ENCODE results near the gene FAM161A.
"Not testable (repeated sequence)": the region's sequence is repeated elsewhere in the genome, so short reads cannot be mapped to it uniquely, and the experiment has no call there.

Gene FAM161A

GRCh38 chr2:61855318-61855613 lies 1.4 kb upstream of the FAM161A start:
- peaks cover 10% of the 10 kb centered on the region for H3K36me3 Mint-ChIP-seq

GRCh38 chr2:61854564-61855317 lies 881 bp upstream of the FAM161A start:
- H3K27ac Mint-ChIP-seq = peak overlapping the region; percentile 91
- no peaks in the 10 kb centered on the region for H3K27me3 Mint-ChIP-seq
- peak overlapping the region; percentile 96 for H3K4me3 Mint-ChIP-seq
- H3K36me3 Mint-ChIP-seq = peaks cover 6% of the 10 kb centered on the region
- ATAC-seq = peak; percentile 96
- H3K9me3 Mint-ChIP-seq = no peaks in the 10 kb centered on the region
- H3K4me1 Mint-ChIP-seq = peaks cover 9% of the 10 kb centered on the region

More at GRCh38 chr2:61855318-61855613, 1.4 kb upstream of the FAM161A start:
- peak overlapping the region; percentile 91 for H3K27ac Mint-ChIP-seq
- H3K9me3 Mint-ChIP-seq = no peaks in the 10 kb centered on the region
- no peaks in the 10 kb centered on the region for H3K27me3 Mint-ChIP-seq
- peaks cover 9% of the 10 kb centered on the region for H3K4me1 Mint-ChIP-seq
- ATAC-seq = no peak
- H3K4me3 Mint-ChIP-seq = peak overlapping the region; percentile 96

GRCh38 chr2:61853086-61853846 lies 594 bp downstream of the FAM161A start:
- Mint-ChIP-seq H3K36me3 (peaks cover 1% of the 10 kb centered on the region), H3K27ac (peak overlapping the region; percentile 91), H3K9me3 (no peaks in the 10 kb centered on the region), H3K4me1 (peaks cover 9% of the 10 kb centered on the region), H3K4me3 (peak overlapping the region; percentile 96), H3K27me3 (no peaks in the 10 kb centered on the region)
- ATAC-seq = peak; percentile 84

GRCh38 chr2:61851270-61851669 lies 2.6 kb downstream of the FAM161A start:
- not testable (repeated sequence) for H3K4me1 Mint-ChIP-seq

GRCh38 chr2:61845320-61845719 lies 8.5 kb downstream of the FAM161A start:
- Mint-ChIP-seq H3K9me3 (no peaks in the 10 kb centered on the region), H3K4me3 (no peak overlapping the region), H3K36me3 (peaks cover 7% of the 10 kb centered on the region), H3K27me3 (no peaks in the 10 kb centered on the region), H3K4me1 (no peaks in the 10 kb centered on the region), H3K27ac (no peak overlapping the region)
- ATAC-seq = no peak

More at GRCh38 chr2:61851270-61851669, 2.6 kb downstream of the FAM161A start:
- not testable (repeated sequence) for ATAC-seq, H3K27me3 Mint-ChIP-seq, H3K36me3 Mint-ChIP-seq, H3K27ac Mint-ChIP-seq, H3K9me3 Mint-ChIP-seq, H3K4me3 Mint-ChIP-seq

GRCh38 chr2:61841286-61841685 lies 12.6 kb downstream of the FAM161A start:
- Mint-ChIP-seq H3K36me3 (peaks cover 12% of the 10 kb centered on the region), H3K27ac (no peak overlapping the region), H3K4me1 (no peaks in the 10 kb centered on the region), H3K27me3 (no peaks in the 10 kb centered on the region), H3K4me3 (no peak overlapping the region), H3K9me3 (no peaks in the 10 kb centered on the region)
- ATAC-seq = no peak

- ATAC-seq = no peak
- H3K36me3 Mint-ChIP-seq = peaks cover 21% of the 10 kb centered on the region
- H3K27me3 Mint-ChIP-seq = no peaks in the 10 kb centered on the region
- H3K4me1 Mint-ChIP-seq = no peaks in the 10 kb centered on the region
- peaks cover 3% of the 10 kb centered on the region for H3K9me3 Mint-ChIP-seq
- no peak overlapping the region for H3K27ac Mint-ChIP-seq
- no peak overlapping the region for H3K4me3 Mint-ChIP-seq
These were observed 19.0 kb downstream of the FAM161A start for GRCh38 chr2:61834893-61835292.

- Mint-ChIP-seq H3K4me3 (no peak overlapping the region), H3K27me3 (no peaks in the 10 kb centered on the region), H3K9me3 (peaks cover 3% of the 10 kb centered on the region), H3K36me3 (peaks cover 20% of the 10 kb centered on the region), H3K4me1 (no peaks in the 10 kb centered on the region), H3K27ac (no peak overlapping the region)
- ATAC-seq = no peak
These were observed 19.9 kb downstream of the FAM161A start for GRCh38 chr2:61833971-61834370.

GRCh38 chr2:61832183-61832841 lies 21.5 kb downstream of the FAM161A start:
- peaks cover 20% of the 10 kb centered on the region for H3K36me3 Mint-ChIP-seq
- ATAC-seq = no peak
- no peak overlapping the region for H3K4me3 Mint-ChIP-seq
- H3K27me3 Mint-ChIP-seq = no peaks in the 10 kb centered on the region
- no peak overlapping the region for H3K27ac Mint-ChIP-seq
- H3K9me3 Mint-ChIP-seq = peaks cover 3% of the 10 kb centered on the region
- H3K4me1 Mint-ChIP-seq = no peaks in the 10 kb centered on the region

GRCh38 chr2:61822255-61822654 lies 31.6 kb downstream of the FAM161A start:
- Mint-ChIP-seq H3K4me1 (no peaks in the 10 kb centered on the region), H3K27ac (no peak overlapping the region), H3K4me3 (no peak overlapping the region), H3K36me3 (no peaks in the 10 kb centered on the region), H3K9me3 (no peaks in the 10 kb centered on the region), H3K27me3 (no peaks in the 10 kb centered on the region)
- ATAC-seq = no peak

GRCh38 chr2:61816480-61817355 lies 37.1 kb downstream of the FAM161A start:
- no peaks in the 10 kb centered on the region for H3K9me3 Mint-ChIP-seq

GRCh38 chr2:61814539-61815160 lies 39.2 kb downstream of the FAM161A start:
- H3K9me3 Mint-ChIP-seq = no peaks in the 10 kb centered on the region
- no peak for ATAC-seq
- H3K36me3 Mint-ChIP-seq = no peaks in the 10 kb centered on the region
- H3K27me3 Mint-ChIP-seq = peaks cover 21% of the 10 kb centered on the region
- peaks cover 9% of the 10 kb centered on the region for H3K4me1 Mint-ChIP-seq
- H3K4me3 Mint-ChIP-seq = no peak overlapping the region
- no peak overlapping the region for H3K27ac Mint-ChIP-seq

More at GRCh38 chr2:61816480-61817355, 37.1 kb downstream of the FAM161A start:
- Mint-ChIP-seq H3K4me3 (no peak overlapping the region), H3K27ac (no peak overlapping the region), H3K36me3 (no peaks in the 10 kb centered on the region), H3K27me3 (peaks cover 21% of the 10 kb centered on the region), H3K4me1 (no peaks in the 10 kb centered on the region)
- no peak for ATAC-seq

- not testable (repeated sequence) for ATAC-seq, H3K27ac Mint-ChIP-seq, H3K4me3 Mint-ChIP-seq, H3K36me3 Mint-ChIP-seq, H3K9me3 Mint-ChIP-seq, H3K4me1 Mint-ChIP-seq
- H3K27me3 Mint-ChIP-seq = peaks cover 21% of the 10 kb centered on the region
These were observed 40.5 kb downstream of the FAM161A start for GRCh38 chr2:61813314-61813713.

- no peak overlapping the region for H3K27ac Mint-ChIP-seq
- peaks cover 21% of the 10 kb centered on the region for H3K27me3 Mint-ChIP-seq
- ATAC-seq = no peak
- no peaks in the 10 kb centered on the region for H3K36me3 Mint-ChIP-seq
- no peak overlapping the region for H3K4me3 Mint-ChIP-seq
- peaks cover 14% of the 10 kb centered on the region for H3K4me1 Mint-ChIP-seq
- no peaks in the 10 kb centered on the region for H3K9me3 Mint-ChIP-seq
These were observed 42.0 kb downstream of the FAM161A start for GRCh38 chr2:61811821-61812220.

Measured in stimulated activated memory B cell treated with anti-CD40 and anti-IgM and Interleukin-4, amounts not matched to agents 10 μg/mL and 1 μg/mL and 100 μg/mL, for 72 hours (primary cell).